Stimulated activated CD4-positive, alpha-beta T cell treated with anti-CD3 and anti-CD28 coated beads, Interleukin-4, amount 100 ng/mL, for 48 hours (primary cell): ENCODE data around the gene U2SURP.
"Not testable (repeated sequence)": the region's sequence is repeated elsewhere in the genome, so short reads cannot be mapped to it uniquely, and the experiment has no call there.

ENCODE experiments used
- DNase-seq, 2 donors: peaks; one replicate each; pipeline ENCODE4 v3.0.0-alpha.2; 2020; ENCODE audit warnings: low read depth in 2 of 2

U2SURP gene

DNA sequence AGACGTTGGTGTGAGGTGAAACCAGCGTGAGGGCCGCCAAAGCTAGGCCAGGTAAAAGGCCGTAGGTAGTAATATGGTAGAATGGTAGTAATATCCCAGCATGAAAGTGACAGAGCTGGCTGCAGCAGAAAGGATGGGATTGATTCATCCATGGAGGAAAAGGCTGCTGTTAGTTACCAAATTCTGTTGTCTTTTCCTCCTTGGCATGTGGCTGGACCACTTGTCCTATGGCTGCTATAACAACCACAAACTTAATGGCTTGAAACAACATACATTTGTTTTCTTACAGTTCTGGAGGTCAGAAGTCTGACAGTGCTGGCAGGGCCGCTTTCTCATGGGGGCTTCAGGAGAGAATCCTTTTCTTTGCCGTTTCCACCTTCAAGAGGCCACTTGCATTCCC, 70.4 kb downstream of the U2SURP start:
- no peak for DNase-seq

DNA sequence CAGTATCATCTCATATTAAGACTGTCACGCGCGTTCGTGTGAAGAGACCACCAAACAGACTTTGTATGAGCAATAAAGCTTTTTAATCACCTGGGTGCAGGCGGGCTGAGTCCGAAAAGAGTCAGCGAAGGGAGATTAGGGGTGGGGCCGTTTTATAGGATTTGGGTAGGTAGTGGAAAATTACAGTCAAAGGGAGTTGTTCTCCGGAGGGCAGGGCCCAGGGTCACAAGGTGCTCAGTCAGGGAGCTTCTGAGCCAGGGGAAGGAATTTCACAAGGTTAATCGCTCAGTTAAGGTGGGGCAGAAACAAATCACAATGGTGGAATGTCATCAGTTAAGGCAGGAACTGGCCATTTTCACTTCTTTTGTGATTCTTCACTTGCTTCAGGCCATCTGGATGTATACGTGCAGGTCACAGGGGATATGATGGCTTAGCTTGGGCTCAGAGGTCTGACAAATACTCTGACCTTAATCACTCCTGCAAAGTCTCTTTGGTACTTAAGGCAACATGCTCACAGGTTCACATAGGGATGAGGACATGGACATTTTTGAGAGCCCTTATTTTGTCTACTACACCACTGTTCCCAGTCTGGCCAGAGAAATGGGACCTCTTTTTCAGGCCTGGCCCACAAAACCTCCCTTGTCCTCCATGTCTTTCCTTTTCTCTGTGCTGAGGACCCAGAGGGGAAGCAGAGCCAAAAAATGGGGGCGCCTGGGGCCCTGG, 71.1 kb downstream of the U2SURP start:
- DNase-seq = not testable (repeated sequence)

DNA sequence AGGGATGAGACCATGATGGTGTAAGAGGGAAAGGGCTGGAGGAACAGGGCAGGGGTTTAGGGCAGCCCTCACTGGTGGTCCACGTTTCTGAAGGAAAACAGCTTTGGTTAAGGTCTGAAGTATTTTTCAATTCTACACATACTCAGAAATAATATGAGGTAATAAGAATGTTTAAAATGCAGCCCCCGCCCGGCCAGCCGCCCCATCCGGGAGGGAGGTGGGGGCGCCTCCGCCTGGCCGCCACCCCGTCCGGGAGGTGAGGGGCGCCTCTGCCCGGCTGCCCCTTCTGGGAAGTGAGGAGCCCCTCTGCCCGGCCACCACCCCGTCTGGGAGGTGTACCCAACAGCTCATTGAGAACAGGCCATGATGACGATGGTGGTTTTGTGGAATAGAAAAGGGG, 72.2 kb downstream of the U2SURP start:
- not testable (repeated sequence) for DNase-seq

DNA sequence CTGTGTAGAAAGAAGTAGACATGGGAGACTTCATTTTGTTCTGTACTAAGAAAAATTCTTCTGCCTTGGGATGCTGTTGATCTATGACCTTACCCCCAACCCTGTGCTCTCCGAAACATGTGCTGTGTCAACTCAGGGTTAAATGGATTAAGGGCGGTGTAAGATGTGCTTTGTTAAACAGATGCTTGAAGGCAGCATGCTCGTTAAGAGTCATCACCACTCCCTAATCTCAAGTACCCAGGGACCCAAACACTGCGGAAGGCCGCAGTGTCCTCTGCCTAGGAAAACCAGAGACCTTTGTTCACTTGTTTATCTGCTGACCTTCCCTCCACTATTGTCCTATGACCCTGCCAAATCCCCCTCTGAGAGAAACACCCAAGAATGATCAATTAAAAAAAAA, 72.6 kb downstream of the U2SURP start:
- DNase-seq = not testable (repeated sequence)

DNA sequence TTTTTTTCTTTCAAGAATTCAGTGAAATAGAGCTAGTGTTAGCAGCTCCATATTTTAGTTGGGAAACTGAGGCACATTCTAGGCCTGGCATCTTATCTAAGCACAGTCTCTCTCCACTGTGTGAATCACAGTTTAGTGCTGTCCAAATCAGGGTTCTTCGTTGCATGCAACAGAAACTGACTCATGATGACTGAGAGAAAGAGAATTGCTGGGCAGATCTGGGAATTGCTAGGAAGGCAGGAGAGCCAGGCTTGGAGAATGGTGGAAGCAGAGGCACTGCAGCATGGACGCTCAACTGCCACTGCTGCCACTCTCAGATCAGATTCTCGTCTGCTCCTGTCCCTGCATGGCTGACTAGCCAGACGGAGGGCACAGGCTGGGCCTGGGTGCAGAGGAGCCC, 77.5 kb downstream of the U2SURP start:
- DNase-seq = no peak

DNA sequence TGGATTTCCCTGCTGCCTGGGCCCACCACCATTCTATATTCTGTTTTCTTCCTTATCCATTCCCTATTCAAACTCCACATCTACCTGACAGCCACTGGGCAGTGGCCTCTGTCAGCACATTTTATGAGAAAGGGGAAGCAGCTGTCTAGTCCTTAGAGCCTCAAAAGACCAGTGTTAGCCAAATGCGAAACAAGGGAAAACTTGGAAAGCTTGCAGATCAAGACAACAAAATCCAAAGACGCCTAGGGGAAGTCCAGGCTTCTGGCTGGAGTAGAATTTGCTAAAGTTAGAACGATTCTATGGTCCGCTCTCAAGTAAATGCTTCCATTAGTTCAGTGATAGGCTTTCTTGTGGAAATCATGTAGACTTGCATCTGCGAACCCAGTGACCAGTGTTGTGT, 78.8 kb downstream of the U2SURP start:
- no peak for DNase-seq

DNA sequence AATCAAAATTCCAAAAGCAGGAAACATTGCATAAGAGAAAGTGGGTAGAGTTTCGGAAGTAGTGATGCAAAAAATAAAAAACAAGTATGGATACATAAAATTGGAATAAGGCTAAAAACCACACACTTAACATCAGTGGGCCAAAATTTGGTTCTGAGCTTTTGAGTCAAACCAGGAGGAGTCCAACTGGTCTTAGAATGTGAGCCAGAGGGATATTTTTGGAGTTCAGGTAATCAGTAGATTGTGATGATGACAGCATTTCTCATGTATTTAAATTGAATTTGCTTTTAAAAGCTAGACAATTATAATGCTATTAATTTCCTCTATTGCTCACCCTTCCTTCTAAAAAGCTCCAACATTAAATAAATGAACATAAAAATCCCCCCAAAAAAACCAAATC, 80.0 kb downstream of the U2SURP start:
- no peak for DNase-seq

DNA sequence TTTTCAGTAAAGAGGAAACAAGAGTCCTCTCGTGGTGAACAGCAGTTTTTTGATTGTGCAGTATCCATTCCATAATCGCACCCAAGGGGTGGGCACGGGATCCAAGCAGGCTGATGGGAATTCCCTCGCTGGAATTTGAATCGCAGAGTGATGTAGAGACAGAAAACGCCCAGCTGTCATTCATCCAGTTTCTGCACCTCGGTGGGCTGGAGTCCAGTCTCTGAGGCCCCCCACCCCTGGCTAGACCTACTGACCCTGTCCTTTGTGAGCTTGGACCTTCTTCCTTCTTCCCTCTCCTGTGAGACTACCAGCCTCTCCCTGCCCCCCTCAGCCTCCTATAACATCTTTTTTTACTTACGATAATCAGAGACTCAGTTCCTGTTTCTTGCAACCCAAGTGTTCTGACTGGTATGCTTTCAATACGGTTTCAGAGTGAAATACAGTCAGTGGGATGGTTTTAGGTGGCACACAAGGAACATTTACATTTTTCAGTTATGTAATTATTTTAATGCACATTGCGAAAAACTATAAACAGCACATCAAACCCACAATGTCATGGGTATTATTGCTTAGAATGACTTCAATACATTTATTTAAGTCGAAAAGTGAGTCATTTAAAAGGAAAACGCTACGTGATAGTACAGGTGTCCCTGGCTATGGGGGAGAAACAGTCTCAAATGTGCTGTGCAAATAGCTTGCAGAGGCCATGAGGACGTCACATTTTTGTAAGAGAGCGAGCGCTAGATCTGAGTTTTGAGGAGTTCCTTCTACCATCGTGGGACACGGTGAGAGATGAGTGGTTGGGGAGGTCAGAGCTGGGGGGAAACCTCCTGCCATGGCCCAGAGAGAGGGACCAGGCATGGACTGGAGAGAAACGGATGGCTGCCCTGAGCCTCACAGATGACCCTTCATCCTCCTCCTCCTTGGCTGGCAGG, 80.7 kb downstream of the U2SURP start:
- no peak for DNase-seq

DNA sequence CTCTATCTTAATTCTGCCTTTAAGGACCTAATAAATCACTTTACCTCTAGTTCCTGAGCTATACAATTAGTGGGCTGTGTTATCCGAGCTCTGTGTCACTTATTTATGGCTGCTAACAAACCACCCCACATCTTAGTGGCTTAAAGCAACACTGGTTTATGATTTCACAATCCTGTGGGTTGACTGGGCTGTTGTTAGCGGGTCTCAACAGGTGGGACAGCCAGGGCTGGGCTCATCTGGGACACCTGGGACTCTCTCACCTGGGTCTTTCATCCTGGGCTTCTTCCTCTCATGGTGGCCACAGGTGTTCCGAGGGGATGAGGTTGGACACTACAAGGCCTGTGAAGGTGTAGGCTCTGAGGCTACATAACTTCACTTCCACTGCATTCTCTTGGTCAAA, 82.4 kb downstream of the U2SURP start:
- DNase-seq = no peak

DNA sequence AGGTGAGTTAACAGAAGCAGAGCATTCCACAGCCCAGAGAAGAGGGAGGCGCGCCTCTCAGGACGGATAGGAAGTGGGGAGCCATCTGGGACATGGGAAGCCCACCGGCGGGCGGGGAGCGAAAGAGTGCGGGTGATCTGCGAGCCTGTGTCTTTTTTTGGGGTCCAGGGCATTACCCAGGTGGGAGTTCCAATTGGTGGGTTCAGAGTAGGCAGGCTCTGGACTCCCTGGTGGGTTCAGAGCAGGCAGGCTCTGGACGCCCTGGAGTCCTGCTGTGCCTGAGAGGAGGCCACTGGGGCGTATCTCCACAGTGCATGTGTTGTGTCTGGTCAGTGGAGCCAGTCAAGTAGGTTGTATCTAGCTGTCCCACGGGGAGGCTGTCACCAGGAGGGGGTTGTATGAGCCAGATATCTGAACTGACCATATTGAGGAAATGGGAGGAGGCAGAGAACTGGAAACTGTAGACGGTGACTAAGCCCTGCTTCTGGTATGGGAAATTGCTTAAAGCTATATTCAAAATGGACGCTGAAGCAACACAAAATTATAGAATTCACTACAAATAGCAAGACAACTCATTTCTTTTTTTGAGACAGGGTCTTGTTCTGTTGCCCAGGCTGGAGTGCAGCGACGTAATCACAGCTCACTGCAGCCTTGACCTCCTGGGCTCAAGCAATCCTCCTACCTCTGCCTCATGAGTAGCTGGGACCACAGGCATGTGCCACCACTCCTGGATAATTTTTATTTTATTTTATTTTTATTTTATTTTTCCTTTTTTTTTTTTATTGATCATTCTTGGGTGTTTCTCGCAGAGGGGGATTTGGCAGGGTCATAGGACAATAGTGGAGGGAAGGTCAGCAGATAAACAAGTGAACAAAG, 83.7 kb downstream of the U2SURP start:
- DNase-seq = no peak

DNA sequence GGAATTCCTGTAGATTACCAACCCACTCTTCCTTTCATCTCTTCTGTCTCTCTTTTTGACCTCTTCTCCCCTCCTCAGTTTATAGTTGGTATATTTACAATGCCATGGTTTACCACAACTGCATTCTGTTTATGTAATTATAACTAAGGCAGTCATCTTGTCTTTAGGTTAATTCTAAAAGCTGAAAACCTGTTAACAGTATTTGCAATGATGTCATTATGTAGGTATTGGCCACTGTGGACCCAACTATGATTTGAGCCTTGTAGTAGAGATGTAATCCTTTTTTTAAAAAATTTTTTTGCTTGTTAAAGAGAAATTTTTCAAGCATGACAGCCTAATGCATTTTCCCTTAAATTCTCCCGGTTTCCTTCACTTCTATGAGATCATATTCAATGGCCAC, 87.5 kb downstream of the U2SURP start:
- DNase-seq = no peak

DNA sequence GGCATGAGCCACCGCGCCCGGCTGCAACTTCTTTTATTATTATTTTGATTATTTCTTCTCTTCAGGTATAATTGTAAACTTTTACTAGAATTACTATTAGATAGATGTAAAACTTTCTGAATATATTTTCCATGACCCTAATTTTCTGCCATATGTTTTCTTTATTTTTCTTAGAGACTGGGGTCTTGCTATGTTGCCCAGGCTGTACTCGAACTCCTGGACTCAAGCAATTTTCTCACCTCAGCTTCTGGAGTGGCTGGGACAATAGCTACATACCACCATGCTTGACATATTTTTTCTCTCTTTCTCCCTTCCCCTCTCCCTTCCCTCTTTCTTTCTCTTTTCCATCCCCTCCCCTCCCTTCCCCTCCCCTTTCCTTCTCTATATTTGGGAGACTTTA, 88.6 kb downstream of the U2SURP start:
- no peak for DNase-seq

DNA sequence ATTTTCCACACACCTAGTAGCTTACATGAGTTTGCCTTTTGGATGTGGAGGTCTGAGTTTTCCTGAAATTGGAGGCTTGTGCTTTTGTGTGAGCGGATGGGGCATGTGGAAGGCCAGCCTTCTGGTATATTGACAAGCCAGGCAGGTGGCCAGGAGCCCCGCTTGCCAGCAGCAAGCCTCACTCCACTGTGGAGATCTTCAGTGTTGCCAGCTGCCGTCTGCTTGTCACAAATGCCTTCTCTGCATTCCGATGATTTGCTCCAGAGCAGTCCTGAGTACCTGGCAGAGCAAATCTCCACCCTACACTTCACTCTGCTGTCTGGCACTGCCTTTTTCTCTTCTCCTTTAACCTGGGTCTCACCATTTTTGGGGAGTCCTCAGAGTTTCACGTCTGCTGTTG, 89.1 kb downstream of the U2SURP start:
- DNase-seq = no peak

DNA sequence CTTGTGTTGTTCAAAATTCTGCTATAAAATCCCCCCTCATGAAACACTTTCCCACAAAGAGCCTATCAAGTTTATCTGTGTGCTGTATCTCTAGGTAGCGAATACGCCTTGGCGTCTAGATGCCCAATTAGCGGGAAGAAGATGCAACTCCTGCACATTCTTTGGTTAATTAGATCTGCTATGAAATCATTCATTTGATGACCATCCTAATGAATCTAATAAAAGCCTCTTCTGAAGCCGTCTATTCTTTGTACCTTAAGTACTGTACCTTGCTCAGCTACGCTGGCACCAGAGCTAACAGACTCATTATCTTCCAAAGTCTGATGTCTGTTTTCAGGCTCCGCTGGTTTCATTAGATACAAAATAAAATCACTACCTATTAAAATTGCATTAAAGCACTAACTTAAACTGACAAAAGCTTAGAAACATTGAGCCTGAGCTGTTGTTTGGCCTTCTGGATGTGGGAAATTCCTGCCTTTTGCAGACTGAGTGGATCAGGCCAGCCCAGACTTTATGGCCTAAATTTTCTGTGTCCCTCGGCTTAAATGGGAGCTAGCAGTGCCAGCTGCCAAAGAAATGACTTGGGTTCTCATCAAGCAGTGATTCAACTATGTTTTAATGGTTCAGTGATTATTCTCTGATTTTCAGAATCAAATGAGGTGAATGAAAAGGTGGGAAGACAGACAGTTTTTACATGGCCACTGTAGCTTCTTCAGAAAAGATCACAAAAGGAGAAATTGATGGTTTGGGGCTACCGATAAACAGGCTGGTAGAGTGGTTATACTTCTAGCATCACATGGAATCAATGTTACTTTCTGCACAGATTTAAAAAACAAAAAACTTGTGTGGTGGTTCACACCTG, 89.8 kb downstream of the U2SURP start:
- DNase-seq = no peak

DNA sequence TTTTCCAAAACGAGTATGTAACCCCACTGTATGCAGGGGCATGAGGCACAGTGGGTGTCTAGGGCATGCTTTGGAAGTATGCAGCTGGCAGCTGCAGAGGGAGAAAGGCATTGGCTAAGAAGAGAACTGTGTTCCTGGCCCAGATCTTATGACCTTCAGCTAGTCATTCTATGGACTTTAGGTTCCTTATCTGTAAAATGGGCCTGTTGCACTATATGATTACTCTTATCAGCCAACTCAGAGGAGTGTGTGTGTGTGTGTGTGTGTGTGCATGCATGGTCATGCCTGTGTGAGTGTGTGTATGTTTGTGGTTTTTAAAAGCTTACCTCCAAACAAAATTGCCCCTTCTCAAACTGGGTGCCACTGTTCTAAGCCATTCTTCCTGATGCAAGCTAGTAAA, 90.8 kb downstream of the U2SURP start:
- no peak for DNase-seq

DNA sequence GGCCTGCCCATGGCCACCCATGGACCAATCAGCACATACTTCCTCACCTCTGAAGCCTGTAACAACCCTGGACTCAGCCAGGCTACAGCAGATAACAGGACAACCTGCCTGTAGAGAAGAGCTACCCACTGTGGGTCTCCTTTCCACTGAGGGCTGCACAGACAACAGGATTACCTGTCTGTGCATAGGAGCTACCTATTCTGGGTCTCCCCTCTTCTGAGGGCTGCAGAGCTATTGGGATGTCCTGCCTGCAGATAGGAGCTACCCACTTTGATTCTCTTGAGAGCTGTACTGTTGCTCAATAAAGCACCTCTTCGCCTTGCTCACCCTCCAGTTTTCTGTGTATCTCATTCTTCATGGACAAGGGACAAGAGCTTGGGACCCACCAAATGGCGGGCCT, 94.4 kb downstream of the U2SURP start:
- no peak for DNase-seq

DNA sequence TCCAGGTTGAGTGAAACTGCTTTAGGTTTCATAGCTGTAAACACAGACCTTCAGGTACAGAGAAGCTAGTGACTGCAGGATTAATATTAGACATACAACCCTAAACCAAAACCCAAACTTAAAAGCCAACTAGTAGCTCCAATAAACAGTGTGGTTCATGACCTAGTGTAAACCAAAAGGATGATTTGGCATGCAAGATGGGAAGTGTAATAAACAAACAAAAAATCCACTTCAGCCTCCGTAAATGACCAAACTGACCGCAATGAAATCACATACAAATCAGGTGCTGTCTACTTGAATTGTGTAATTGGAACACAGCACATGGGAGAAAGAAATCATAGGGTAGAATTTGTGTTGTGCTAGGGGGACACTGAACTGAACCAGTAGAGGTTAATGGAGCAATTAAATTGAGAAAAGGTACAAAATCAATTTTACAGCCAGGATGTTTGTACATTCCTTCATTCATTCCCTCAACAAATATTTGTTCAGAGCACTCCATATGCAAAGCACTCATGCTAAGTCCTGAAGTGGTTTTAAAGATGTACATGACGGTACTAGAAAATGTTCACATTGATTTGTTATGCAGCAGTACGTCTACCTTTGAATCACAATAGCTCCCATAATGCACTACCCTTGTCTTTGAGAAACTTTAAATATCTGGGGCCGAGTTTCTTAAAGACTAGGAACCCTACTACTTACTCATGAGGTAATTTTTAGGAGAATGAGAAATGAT, 96.8 kb downstream of the U2SURP start:
- no peak for DNase-seq

DNA sequence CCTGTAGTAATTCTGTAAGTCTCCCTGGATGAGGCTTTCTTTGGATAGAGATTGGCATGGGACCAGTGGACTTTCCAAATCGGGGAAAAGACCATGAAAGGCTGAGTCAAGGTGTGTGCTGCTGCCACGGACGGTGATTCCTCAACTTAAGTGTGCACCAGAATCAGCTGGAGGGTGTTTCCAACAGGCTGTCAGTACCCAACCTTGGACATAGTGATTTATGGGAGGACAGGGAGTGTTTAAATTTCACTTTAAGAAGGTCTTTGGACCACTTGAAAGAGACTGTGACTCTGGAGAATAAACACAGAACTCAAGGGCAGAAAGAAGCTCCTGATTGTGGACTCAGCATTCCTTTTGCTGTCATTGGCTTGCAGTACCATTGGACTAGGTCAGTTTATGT, 97.8 kb downstream of the U2SURP start:
- no peak for DNase-seq

DNA sequence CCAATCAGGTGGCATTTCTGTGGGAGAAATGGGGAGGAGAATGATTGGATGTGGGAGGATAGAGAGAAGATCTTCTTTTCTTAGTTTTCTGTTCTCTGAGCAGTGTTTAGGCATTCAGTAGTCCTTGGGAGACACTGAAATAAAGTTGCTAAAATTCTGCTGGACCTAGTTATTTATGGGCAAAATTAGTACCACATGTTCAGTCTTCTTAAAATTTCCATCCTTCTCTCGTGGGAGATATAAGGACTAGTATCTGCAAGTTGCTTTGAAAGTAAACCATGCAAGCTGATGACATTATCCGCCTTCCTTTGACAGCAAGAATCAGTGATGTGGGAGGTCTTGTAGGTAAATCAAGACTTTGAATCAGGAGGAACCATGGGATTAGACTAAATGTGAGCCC, 98.3 kb downstream of the U2SURP start:
- no peak for DNase-seq

DNA sequence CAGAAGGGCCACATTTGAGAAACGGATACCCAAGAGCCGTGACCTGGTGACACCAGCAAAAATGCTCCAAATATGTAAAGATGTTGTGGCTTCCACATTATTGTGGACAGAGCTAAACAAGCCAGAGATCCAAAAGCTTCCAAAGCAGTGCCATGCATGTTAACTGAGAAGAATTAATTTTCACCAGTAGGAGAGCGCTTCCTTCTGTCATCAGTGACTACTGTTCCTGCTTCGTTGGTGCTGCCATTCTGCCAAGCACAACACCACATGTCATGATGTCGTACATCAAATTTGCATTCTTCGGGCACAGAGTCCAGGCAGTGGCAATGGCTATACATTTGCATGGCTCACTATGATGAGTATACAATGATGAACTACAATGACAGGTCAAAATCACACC, 99.1 kb downstream of the U2SURP start:
- no peak for DNase-seq
